ENCODE data around the gene UBXN10. TPM values are rescaled to one million over a fixed set of nuclear protein-coding genes. Genes with fewer than 3 reads are reported as not detected.

The UBXN10 gene
- total and polyA plus RNA-seq, 2 of the 4 experiments (the other 2 are of a cell fraction): not detected

- no peak overlapping the region for H2AK9ac ChIP-seq (replicated peaks; ENCODE audit: low read depth, low read length, poor library complexity)
- no peak overlapping the region for H4K91ac ChIP-seq (ENCODE audit: insufficient read depth, low read depth, low read length)
- CTCF ChIA-PET: no interaction called here
- H2BK20ac ChIP-seq (ENCODE audit: low read depth, low read length): no peak overlapping the region
- H3K14ac ChIP-seq (replicated peaks; ENCODE audit: low read depth, low read length): no peak overlapping the region
- no peak overlapping the region for H2AK5ac ChIP-seq (ENCODE audit: low read depth, low read length)
- ATAC-seq (ENCODE audit: low read depth): no peak
- no peak overlapping the region for H3K4me2 ChIP-seq (ENCODE audit: low read depth, low read length)
- intact Hi-C loops (cut with micrococcal nuclease) (no loop called here), dilution Hi-C loops (cut with HindIII; ENCODE audit: low sequenced_read_pairs, unreplicated experiment) (no loop called here), in situ Hi-C loops (cut with MboI; ENCODE audit: low sequenced_read_pairs) (no loop called here)
- no peak overlapping the region for H3K4me3 ChIP-seq (ENCODE audit: insufficient read depth, low read depth, low read length)
- H3K9ac ChIP-seq (ENCODE audit: low read depth, low read length): no peak overlapping the region
- no peak overlapping the region for H3K23ac ChIP-seq (ENCODE audit: low read depth, low read length)
- no peaks in the 10 kb centered on the region for H3K9me3 ChIP-seq (ENCODE audit: control insufficient read depth, insufficient read depth, low read length)
- H2BK15ac ChIP-seq (ENCODE audit: low read depth, low read length): no peak overlapping the region
- H3K18ac ChIP-seq (ENCODE audit: low read depth, low read length): no peak overlapping the region
- H3K4me1 ChIP-seq (ENCODE audit: control insufficient read depth, insufficient read depth, low read length): no peaks in the 10 kb centered on the region; the same call in 1 of the 2 replicates
- H3K27me3 ChIP-seq (ENCODE audit: control insufficient read depth, insufficient read depth, low read length): peaks cover 19% of the 10 kb centered on the region
- H3K36me3 ChIP-seq (ENCODE audit: control insufficient read depth, insufficient read depth, low read length): no peaks in the 10 kb centered on the region
- H3K79me1 ChIP-seq (ENCODE audit: low read depth in 1 of 2, low read length in 2 of 2): no peaks in the 10 kb centered on the region
- no peak for DNase-seq
- no peak overlapping the region for H4K5ac ChIP-seq (ENCODE audit: low read depth, low read length)
- H4K20me1 ChIP-seq (ENCODE audit: insufficient read depth, low read length): no peaks in the 10 kb centered on the region
- no TSS peak for BruUV-seq (replicated peaks)
- no peak overlapping the region for H3K27ac ChIP-seq (ENCODE audit: insufficient read depth, low read length)
- no CpG with 5 or more reads among the region's 9 CpGs for WGBS, 2 experiments (ENCODE audit: extremely low coverage in 2 of 2, insufficient read length in 1 of 2)
- H3K4ac ChIP-seq (ENCODE audit: low read depth, low read length): no peak overlapping the region
- TF ChIP-seq RFX5 (IDR thresholded peaks at IDR 0.05; ENCODE audit: low read depth, low read length): no peak
- POLR2A ChIA-PET (ENCODE audit: unreplicated experiment): no interaction called here
- H4K8ac ChIP-seq (ENCODE audit: low read depth in 2 of 2, low read length in 2 of 2): no peak overlapping the region
- H2AFZ ChIP-seq (replicated peaks; ENCODE audit: low read length, poor library complexity): no peak overlapping the region
- H2BK120ac ChIP-seq (ENCODE audit: low read depth, low read length): no peak overlapping the region
- H3K56ac ChIP-seq (ENCODE audit: extremely low read depth, insufficient read depth, low read length): no peak overlapping the region; the same call in 1 of the 2 replicates
- no peak overlapping the region for H2BK5ac ChIP-seq (ENCODE audit: low read depth, low read length, poor library complexity, severe bottlenecking)
- H3K9me1 ChIP-seq (ENCODE audit: insufficient read depth, low read length): no peaks in the 10 kb centered on the region
Measured at GRCh38 chr1:20168564-20169491, 17.1 kb upstream of the UBXN10 start.

Data from IMR-90 (cell line).